Glomerular visceral epithelial cell (primary cell): Measurements from ENCODE around the gene PMM1.
"Not testable (repeated sequence)": the region's sequence is repeated elsewhere in the genome, so short reads cannot be mapped to it uniquely, and the experiment has no call there.

ENCODE experiments used
- DNase-seq: peaks from one replicate; pipeline ENCODE4 v3.0.0-alpha.2; 2016; ENCODE audit errors: extremely low spot score

The PMM1 gene

DNA sequence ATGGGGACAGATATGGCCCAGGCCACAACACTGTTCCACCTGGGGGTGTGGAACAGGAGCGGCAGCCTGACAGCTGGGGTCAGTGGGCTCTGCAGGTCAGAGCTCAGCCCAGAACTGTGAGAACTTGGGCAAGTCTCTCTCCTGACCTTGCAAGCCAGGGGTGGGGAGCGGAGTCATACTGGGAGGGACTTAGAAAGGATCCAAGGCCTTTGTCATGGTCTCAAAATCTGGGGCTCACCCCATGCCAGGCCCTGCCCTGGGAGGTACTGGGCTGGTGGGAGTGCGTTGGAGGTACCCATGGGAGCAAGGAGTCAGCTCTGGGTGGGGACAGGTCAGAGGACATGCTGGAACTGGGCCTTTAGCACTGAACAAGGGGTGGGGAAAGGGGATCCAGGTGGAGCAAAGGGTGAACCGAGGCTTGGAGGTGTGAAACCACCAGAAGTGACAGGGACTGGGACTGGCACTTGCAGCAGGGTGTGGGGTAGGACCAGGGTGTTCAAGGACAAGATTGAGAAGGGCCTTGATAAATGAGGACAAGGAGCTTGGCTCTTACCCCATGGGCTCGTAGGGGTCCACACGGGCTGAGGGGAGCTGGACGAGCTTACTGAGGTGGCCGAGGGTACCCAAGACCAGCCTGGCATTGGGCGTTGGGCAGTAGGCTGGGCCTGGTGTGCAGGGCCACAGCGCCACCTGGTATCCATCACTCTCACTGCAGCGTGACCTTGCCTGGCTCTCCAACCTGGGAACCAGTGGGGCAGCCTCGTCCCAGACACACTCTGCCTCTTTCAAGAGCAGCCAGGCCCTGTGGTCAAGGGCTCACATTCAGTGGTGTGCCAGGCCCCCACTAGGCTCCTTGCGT is 7.4 kb upstream of the PMM1 start:
- DNase-seq, result peak; percentile 38

DNA sequence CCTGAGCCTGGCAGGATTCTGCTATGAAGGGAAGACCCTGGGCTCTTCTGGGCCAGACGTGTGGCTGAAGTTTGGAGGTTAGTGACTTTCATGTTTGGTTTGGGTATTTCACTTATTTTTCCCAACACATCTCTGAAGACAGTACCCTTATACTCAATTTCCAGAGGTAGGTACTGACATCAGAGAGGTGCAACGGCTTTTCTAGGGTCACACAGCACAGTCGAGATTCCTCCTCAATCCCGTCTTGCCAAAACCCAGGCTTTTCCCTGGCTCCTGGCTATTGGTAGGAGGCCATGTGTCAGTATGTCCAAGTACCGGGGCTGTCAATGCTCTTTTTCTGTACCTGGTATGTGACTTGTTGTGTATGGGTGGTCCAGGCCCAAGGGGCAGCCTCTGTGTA is 6.1 kb upstream of the PMM1 start:
- DNase-seq, result no peak

DNA sequence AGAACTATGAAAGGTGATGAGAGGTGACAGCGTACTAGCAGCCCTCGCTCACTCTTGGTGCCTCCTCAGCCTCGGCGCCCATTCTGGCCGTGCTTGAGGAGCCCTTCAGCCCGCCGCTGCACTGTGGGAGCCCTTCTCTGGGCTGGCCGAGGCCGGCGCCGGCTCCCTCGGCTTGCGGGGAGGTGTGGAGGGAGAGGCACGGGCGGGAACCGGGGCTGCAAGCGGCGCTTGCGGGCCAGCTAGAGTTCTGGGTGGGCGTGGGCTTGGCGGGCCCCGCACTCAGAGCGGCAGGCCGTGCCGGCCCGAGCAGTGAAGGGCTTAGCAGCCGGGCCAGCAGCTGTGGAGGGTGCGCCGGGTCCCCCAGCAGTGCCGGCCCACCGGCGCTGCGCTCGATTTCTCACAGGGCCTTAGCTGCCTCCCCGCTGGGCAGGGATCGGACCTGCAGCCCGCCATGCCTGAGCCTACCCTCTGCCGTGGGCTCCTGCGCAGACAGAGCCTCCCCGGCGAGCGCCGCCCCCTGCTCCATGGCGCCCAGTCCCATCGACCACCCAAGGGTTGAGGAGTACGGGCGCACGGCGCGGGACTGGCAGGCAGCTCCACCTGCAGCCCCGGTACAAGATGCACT is 3.8 kb upstream of the PMM1 start:
- DNase-seq, result not testable (repeated sequence)

DNA sequence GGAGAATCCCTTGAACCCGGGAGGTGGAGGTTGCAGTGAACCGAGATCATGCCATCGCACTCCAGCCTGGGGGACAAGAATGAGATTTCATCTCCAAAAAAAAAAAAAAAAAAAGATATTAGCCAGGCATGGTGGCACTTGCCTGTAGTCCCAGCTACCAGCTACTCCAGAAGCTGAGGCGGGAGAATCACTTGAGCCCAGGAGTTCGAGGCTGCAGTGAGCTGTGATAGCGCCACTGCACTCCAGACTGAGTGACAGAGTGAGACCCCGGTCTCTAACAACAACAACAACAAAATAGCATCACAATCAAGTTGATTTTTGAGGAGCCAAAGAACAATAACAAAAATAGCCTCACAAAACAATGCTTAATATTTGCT is 2.3 kb downstream of the PMM1 start:
- no peak for DNase-seq

DNA sequence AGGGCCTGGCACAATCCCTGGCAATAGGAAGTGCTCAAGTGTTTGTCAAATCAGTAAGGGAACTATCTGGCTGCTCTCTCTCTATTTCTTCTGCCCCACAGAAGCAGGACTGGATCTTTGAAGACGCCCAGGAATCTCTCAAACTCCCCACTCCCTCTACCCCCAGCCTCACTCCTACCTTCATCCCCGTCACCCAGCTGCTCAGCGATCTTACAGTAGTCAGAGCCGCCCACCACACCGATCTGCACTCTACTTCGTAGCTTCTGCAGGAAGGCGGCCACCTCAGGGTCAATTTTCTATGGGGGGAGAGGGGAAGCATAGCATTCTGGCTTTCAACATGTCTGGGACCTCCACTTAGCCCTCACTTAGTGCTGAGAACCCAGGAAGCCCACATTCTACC is 3.7 kb downstream of the PMM1 start:
- DNase-seq, result no peak

DNA sequence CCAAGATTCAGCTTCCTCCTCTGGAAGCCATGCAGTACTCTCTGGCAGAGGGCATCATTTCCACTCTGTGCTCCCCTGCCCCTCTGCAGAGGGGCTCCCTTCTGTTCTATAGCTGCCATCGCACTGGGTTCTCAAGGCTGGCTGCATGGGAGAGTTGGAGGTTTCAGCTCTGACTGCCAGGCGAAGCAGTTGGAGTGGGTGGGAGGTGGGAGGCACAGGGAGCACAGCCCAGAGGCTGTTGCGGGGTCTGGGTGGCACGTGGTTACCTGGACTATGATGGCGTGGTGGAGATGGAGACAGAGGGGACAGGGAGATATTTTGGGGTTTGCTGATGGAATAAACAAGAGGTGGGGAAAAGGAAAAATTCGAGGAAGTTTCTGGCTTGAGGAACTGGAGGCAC is 4.8 kb downstream of the PMM1 start:
- no peak for DNase-seq

DNA sequence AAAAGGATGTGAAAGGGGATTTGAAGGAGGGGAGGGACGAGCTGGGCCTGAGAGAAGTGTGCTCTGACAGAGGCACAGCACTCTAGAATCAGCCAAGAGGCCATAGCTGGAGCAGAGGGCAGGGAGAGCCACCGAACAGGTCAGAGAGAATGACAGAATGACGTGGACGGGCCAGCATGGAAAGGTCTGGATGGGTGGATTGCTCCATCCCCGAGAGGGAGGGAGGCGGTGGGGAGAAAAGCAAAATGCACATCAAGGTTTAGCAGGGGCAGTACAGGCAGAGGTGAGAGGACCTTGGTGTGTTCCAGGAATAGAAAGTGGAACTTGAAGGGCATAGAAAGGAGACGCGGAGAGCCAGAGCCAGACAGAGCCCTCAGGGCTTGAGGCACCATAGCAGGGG is 6.9 kb downstream of the PMM1 start:
- DNase-seq, result no peak

DNA sequence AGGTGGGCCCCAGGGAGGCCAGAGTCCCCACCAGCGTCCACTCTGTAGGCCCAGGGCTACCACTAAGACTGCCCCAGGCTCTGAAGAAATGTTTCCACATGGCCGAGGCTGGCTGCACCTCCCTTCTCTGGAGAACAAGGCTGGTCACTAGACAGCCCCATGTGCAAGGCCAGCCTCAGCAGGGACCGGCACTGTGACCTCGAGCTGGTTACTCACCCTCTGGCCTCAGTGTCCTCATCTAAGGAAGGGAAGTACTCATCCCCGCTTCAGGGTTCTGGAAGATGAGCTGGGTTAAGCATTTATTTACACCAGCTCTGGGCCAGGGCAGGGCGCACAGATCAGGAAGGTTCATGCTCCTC is 9.7 kb downstream of the PMM1 start:
- DNase-seq, result no peak

DNA sequence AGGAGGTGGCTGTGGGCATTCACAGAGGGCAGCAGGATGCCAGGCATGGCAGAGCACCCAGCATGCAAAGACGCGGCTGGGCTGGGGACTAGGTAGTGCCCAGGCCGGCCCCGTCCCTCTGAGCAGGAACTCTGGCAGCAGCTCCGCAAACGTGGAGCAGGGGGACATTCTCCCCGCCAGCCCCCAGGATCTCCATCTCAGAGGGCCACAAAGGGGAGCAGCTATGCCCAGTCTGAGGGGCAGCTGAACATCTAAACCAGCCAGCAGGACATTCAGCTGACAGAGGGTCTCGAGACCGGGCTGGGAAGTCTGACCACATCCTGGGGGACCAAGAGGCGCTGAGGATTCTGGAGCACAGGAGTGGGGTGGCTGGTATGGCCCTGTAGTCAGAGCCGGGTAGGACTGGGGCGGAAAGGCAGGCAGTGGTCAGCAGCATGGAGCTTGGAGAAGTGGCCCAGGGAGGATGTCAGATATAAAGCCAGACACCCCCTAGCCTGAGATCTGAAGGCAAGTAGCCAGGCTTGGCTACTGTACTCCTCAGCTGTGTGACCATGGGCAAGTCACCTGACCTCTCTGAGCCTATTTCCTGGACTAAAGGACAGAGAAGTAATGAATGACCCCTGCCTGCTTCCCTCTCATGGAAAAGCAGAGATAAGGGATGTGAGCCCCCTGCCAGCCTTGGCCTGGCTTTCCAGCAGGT is 10.2 kb downstream of the PMM1 start:
- no peak for DNase-seq

DNA sequence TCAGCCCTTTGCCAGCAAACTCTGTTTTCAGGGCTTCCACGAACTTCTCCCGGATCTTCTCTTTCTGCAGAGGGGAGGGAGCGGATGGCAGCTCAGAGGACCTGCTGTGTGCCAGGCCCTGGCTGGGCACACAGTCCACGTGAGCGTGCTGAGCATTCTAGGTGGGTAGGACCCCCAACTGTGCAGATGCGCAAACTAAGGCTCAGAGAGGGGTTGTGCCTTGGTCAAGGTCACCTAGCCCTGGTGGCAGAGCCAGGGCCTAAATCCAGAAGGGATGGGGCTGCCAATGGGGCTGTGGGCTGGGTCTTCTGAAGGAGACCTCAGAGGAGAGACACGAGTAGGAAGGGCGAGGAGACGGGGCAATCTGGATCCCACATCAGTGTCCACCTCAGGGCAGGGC is 10.8 kb downstream of the PMM1 start:
- no peak for DNase-seq

DNA sequence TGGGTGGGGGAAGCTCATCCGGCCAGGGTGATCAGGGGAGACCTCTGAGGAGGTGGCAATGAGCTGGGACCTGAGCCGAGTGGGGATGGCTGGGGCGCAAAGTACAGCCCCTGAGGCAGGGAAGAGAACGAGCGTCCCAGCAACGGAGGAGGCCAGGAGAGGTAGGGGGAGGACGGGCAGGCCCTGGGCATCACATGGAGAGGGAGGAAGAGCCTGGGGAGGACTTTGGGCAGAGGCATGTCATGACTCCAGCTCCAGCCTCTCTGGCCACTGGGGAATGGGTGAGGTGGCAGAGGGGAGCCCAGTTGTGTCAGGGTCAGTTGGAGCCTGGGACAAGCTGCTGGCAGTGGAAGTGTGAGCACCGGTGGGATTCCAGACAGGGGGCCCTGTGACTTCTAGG is 11.5 kb downstream of the PMM1 start:
- no peak for DNase-seq

DNA sequence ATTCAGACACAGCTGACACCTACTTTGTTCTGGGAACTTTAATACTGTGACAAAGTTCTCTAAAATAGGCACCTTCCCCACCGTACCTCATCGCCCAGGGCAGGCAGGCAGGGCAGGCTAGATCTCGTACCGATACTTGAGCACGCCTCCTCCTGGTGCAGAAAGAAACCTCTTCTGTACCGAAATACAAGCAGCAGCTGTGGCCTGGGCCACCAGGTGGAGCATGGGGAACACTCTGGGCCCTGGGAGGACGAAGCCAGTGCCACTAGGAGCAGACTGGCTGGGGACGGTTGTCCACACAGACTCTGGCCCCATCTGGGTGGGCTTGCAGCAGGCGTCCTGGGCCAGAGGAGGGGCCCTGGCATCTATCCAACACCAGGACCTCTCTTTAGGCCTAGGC is 12.8 kb downstream of the PMM1 start:
- DNase-seq, result peak; percentile 55

DNA sequence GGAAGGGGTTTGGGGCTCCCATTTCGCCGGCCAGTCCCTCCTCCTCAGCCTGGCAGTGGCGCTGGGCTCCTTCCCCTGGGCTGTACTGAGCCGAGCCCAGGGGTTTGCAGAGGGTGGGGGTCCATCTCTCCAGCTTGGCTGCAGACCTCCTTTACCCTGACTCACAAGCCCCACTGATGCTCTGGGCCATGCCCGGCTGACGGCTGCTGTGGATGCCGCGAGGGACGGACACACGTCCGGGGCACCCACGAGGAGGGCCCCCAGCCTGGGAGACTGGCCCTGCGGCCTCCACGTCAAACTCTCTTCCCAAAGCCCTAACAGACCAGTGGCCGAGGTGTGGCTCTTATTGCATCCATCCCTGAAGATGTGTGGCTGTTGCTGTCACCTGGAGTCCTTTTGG is 14.1 kb downstream of the PMM1 start:
- DNase-seq, result no peak

DNA sequence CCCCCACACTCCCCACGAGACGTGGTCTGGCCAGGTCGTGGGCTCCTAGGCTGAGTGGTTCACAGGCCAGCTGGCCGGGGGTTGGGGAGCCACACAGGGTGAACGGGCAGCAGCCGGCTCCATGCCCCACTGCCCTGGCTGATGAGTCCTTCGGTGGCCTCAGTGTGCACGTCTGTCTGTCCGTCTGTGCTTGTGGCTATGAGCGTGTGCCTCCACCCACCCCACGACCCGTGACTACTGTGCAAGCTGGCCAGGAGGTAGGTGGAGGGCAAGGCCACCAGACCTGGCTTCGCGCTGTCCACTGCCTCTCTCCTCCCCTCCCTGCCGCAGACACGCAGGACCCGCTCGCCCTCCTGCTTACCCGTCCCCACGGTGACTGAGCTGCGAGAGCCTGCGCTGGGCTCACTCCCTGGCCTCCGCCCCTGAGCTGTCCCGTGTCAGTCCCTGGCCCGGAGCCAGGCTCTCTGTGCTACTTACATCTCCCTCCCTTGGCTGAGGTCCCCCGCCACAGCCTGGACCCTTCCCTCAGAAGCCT is 14.7 kb downstream of the PMM1 start:
- DNase-seq, result peak; percentile 61

DNA sequence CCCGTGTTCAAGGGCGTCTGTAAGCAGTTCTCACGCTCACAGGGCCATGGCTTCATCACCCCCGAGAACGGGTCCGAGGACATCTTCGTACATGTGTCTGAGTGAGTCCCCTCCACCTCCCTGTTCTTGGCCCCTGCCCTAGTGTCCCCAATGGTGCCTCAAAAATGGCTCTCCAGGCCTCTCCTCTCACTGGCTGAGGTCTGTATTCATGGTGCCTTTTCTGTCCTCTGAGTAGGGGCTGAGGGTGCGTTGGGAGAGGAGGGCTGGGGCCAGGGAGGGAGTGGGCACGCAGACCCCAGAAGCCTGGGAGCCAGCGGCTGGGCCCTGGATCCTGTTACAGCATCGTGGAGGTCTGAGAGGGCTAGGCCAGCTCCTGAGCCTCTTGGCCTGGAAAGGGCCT is 16.0 kb downstream of the PMM1 start:
- no peak for DNase-seq

DNA sequence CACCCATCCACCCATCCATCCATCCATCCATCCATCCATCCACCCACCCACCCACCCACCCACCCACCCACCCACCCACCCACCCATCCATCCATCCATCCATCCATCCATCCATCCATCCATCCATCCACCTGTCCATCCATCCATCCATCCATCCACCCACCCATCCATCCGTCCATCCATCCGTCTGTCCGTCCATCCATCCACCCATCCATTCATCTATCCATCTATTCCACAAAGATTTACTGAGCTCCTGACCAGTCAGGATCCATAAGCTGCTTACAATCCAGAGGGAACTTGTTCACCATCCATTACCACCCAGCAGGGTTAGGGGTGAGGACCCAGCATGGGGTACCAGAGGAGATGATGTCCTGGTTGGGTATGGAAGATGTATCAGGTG is 17.3 kb downstream of the PMM1 start:
- not testable (repeated sequence) for DNase-seq

DNA sequence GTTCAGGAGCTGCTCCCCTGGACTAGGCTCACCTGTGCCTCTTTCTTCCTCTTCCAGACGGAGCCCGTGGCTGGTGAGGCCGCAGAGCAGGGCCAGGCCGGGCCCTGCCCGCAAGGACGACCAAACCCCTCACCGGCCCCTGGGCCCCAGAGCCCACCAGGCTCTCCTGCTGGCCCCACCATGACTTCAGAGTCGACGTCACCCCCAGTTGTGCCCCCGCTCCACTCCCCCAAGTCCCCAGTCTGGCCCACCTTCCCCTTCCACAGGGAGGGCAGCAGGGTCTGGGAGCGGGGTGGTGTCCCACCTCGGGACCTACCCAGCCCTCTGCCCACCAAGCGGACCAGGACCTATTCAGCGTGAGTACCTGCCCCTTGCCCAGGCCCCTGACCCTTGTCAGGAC is 17.9 kb downstream of the PMM1 start:
- DNase-seq, result no peak

DNA sequence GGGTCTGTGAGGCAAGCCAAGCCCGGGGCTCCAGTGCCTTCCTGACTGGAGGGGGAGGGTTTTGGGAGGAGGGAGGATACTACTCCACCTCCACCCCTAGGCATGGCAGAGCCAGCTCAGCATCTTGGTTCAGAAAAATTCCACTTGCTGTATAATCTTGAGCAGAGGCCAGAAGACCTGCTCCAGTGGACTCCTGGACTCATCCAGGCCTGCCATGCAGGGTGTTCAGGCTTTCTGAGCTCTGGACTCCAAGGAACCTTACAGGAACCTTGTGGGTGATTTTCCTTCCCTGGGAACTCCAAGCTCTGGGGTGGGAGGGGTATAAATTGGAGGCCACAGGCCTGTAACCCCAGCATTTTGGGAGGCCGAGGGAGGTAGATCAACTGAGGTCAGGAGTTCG is 19.4 kb downstream of the PMM1 start:
- no peak for DNase-seq

DNA sequence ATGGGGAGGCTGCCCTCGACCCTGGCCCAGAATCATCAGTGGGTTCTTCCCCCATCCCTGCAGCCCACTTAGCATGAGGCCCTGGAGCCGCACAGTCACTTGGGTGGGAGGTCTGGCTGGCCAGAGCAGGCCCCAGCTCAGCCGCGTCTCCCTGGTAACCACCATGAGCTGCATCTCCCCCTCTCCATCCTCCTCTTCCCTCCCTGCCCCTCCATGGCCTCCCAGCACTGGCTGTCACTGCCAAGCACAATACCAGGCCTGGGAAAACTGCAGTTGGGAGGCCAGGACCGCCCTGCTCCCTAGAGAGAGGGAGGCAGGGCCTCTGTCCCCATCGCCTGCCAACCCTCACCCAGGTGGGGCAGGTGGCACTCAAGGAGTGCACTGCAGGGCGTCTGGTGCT is 20.8 kb downstream of the PMM1 start:
- DNase-seq, result no peak

DNA sequence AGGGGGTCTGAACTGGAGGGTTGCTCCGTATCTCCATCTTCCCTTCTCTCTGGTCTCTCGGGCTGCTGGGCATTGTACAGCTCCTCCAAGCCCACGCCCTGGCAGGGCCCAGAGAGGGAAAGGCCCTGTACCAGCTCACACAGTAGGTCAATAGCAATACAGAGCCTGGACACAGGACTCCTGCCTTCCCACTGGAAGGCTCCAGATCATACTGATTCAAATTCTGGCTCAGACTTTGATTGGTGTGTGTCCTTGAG is 22.2 kb downstream of the PMM1 start:
- DNase-seq, result no peak

DNA sequence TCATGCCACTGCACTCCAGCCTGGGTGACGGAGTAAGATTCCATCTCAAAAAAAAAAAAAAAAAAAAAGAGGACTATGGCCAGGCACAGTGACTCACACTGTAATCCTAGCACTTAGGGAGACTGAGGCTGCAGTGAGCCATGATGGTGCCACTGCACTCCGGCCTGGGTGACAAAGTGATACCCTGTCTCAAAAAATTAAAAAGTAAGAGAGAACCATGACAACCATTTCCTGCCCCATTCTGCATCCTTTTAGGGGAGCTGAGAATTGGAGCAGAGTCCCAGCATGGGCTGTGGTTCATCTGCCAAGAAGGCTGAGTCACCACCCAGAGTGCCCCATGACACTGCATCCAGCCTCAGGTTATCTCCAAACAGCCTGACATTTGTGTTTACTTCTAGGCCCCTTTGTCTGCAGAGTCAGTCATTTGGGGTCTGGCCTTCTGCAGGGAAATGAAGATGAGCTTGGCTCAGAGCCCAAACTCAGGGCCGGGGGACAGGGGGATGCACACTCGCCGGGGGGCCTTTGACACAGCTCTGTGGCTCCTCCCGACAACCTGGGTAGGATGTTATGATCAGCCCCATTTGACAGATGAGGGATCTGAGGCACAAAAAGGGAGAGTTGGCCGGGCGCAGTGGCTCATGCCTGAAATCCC is 24.1 kb downstream of the PMM1 start:
- DNase-seq, result peak; percentile 62

DNA sequence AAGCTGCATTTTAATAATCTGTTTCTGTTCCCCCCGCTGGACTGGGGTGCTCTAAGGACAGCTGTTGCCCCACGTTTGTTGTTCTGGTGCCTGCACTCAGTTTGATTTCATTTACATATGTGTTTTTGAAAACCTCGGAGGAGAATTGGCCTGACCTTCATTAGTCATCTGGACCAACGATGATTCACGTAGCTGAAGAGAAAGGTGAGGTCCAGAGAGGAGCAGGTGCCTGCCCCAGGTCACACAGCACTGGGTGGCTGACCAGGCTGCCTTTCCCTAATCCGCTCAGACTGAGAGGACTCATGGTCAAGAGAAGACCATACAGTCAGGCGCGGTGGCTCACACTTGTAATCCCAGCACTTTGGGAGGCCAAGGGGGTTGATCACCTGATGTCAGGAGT is 25.1 kb downstream of the PMM1 start:
- DNase-seq, result no peak
